ENCODE results near the gene SORT1. TPM values are rescaled to one million over a fixed set of nuclear protein-coding genes. Genes with fewer than 3 reads are reported as not detected.

SORT1 gene
- total and polyA plus RNA-seq, 2 donors = 3.6 to 10.3 TPM

- Histone ChIP-seq H3K4me3 (ENCODE audit: low read length in 2 of 2) (no peak overlapping the region), H3K27ac (ENCODE audit: low read depth in 1 of 2, low read length in 1 of 2) (no peak overlapping the region), H3K4me1 (ENCODE audit: control insufficient read depth in 2 of 2, insufficient read depth in 2 of 2, low read length in 2 of 2) (no peaks in the 10 kb centered on the region), H3K36me3 (ENCODE audit: control insufficient read depth in 2 of 2, insufficient read depth in 2 of 2, low read length in 1 of 2) (no peaks in the 10 kb centered on the region), H3K27me3 (ENCODE audit: control insufficient read depth in 2 of 2, insufficient read depth in 1 of 2, low read length in 1 of 2) (peaks cover 0 to 10% of the 10 kb centered on the region in 2 donors), H3K9me3 (ENCODE audit: control insufficient read depth in 2 of 2, insufficient read depth in 1 of 2, low read length in 1 of 2) (no peaks in the 10 kb centered on the region)
- no peak for DNase-seq (ENCODE audit: low read depth in 6 of 9, low spot score in 9 of 9)
- 90% methylated on average over 5 of the region's 5 CpGs for WGBS
Observed at GRCh38 chr1:109301874-109302273, 95.8 kb downstream of the SORT1 start.

GRCh38 chr1:109300650-109301151, 97.0 kb downstream of the SORT1 start:
- DNase-seq (ENCODE audit: low read depth in 6 of 9, low spot score in 9 of 9) = no peak
- Histone ChIP-seq H3K9me3 (ENCODE audit: control insufficient read depth in 2 of 2, insufficient read depth in 1 of 2, low read length in 1 of 2) (no peaks in the 10 kb centered on the region), H3K27me3 (ENCODE audit: control insufficient read depth in 2 of 2, insufficient read depth in 1 of 2, low read length in 1 of 2) (peaks cover 0 to 10% of the 10 kb centered on the region in 2 donors), H3K4me1 (ENCODE audit: control insufficient read depth in 2 of 2, insufficient read depth in 2 of 2, low read length in 2 of 2) (no peaks in the 10 kb centered on the region), H3K36me3 (ENCODE audit: control insufficient read depth in 2 of 2, insufficient read depth in 2 of 2, low read length in 1 of 2) (no peaks in the 10 kb centered on the region), H3K27ac (ENCODE audit: low read depth in 1 of 2, low read length in 1 of 2) (no peak overlapping the region), H3K4me3 (ENCODE audit: low read length in 2 of 2) (no peak overlapping the region)
- 81% methylated on average over 16 of the region's 16 CpGs for WGBS

GRCh38 chr1:109299558-109300343, 98.0 kb downstream of the SORT1 start:
- DNase-seq (ENCODE audit: low read depth in 6 of 9, low spot score in 9 of 9) = no peak
- Histone ChIP-seq H3K27me3 (ENCODE audit: control insufficient read depth in 2 of 2, insufficient read depth in 1 of 2, low read length in 1 of 2) (peaks cover 0 to 14% of the 10 kb centered on the region in 2 donors), H3K9me3 (ENCODE audit: control insufficient read depth in 2 of 2, insufficient read depth in 1 of 2, low read length in 1 of 2) (no peaks in the 10 kb centered on the region), H3K27ac (ENCODE audit: low read depth in 1 of 2, low read length in 1 of 2) (no peak overlapping the region), H3K4me3 (ENCODE audit: low read length in 2 of 2) (no peak overlapping the region), H3K36me3 (ENCODE audit: control insufficient read depth in 2 of 2, insufficient read depth in 2 of 2, low read length in 1 of 2) (no peaks in the 10 kb centered on the region), H3K4me1 (ENCODE audit: control insufficient read depth in 2 of 2, insufficient read depth in 2 of 2, low read length in 2 of 2) (no peaks in the 10 kb centered on the region)
- 96% methylated on average over 20 of the region's 20 CpGs for WGBS

GRCh38 chr1:109298666-109299557, 98.8 kb downstream of the SORT1 start:
- 89% methylated on average over 11 of the region's 11 CpGs for WGBS
- Histone ChIP-seq H3K27ac (ENCODE audit: low read depth in 1 of 2, low read length in 1 of 2) (no peak overlapping the region), H3K36me3 (ENCODE audit: control insufficient read depth in 2 of 2, insufficient read depth in 2 of 2, low read length in 1 of 2) (no peaks in the 10 kb centered on the region)

GRCh38 chr1:109296782-109297181, 100.9 kb downstream of the SORT1 start:
- DNase-seq (ENCODE audit: low read depth in 6 of 9, low spot score in 9 of 9) = no peak
- Histone ChIP-seq H3K36me3 (ENCODE audit: control insufficient read depth in 2 of 2, insufficient read depth in 2 of 2, low read length in 1 of 2) (no peaks in the 10 kb centered on the region), H3K9me3 (ENCODE audit: control insufficient read depth in 2 of 2, insufficient read depth in 1 of 2, low read length in 1 of 2) (no peaks in the 10 kb centered on the region), H3K27ac (ENCODE audit: low read depth in 1 of 2, low read length in 1 of 2) (no peak overlapping the region), H3K4me1 (ENCODE audit: control insufficient read depth in 2 of 2, insufficient read depth in 2 of 2, low read length in 2 of 2) (no peaks in the 10 kb centered on the region), H3K27me3 (ENCODE audit: control insufficient read depth in 2 of 2, insufficient read depth in 1 of 2, low read length in 1 of 2) (peaks cover 0 to 14% of the 10 kb centered on the region in 2 donors), H3K4me3 (ENCODE audit: low read length in 2 of 2) (no peak overlapping the region)
- 94% methylated on average over 16 of the region's 16 CpGs for WGBS

More at GRCh38 chr1:109298666-109299557, 98.8 kb downstream of the SORT1 start:
- Histone ChIP-seq H3K9me3 (ENCODE audit: control insufficient read depth in 2 of 2, insufficient read depth in 1 of 2, low read length in 1 of 2) (no peaks in the 10 kb centered on the region), H3K27me3 (ENCODE audit: control insufficient read depth in 2 of 2, insufficient read depth in 1 of 2, low read length in 1 of 2) (peaks cover 0 to 14% of the 10 kb centered on the region in 2 donors), H3K4me1 (ENCODE audit: control insufficient read depth in 2 of 2, insufficient read depth in 2 of 2, low read length in 2 of 2) (no peaks in the 10 kb centered on the region), H3K4me3 (ENCODE audit: low read length in 2 of 2) (no peak overlapping the region)
- no peak for DNase-seq (ENCODE audit: low read depth in 6 of 9, low spot score in 9 of 9)

GRCh38 chr1:109295712-109296415, 101.9 kb downstream of the SORT1 start:
- WGBS = 90% methylated on average over 12 of the region's 12 CpGs
- Histone ChIP-seq H3K36me3 (ENCODE audit: control insufficient read depth in 2 of 2, insufficient read depth in 2 of 2, low read length in 1 of 2) (no peaks in the 10 kb centered on the region), H3K4me3 (ENCODE audit: low read length in 2 of 2) (no peak overlapping the region), H3K27me3 (ENCODE audit: control insufficient read depth in 2 of 2, insufficient read depth in 1 of 2, low read length in 1 of 2) (peaks cover 0 to 14% of the 10 kb centered on the region in 2 donors), H3K27ac (ENCODE audit: low read depth in 1 of 2, low read length in 1 of 2) (no peak overlapping the region), H3K4me1 (ENCODE audit: control insufficient read depth in 2 of 2, insufficient read depth in 2 of 2, low read length in 2 of 2) (no peaks in the 10 kb centered on the region), H3K9me3 (ENCODE audit: control insufficient read depth in 2 of 2, insufficient read depth in 1 of 2, low read length in 1 of 2) (no peaks in the 10 kb centered on the region)
- no peak for DNase-seq (ENCODE audit: low read depth in 6 of 9, low spot score in 9 of 9)

GRCh38 chr1:109294481-109294880, 103.2 kb downstream of the SORT1 start:
- WGBS = 37% methylated on average over 4 of the region's 4 CpGs
- H3K9me3 ChIP-seq (ENCODE audit: control insufficient read depth in 2 of 2, insufficient read depth in 1 of 2, low read length in 1 of 2) = no peaks in the 10 kb centered on the region

GRCh38 chr1:109293026-109293425, 104.7 kb downstream of the SORT1 start:
- H3K4me3 ChIP-seq (ENCODE audit: low read length in 2 of 2) = no peak overlapping the region
- 89% methylated on average over 2 of the region's 2 CpGs for WGBS
- peaks cover 0 to 5% of the 10 kb centered on the region in 2 donors for H3K27me3 ChIP-seq (ENCODE audit: control insufficient read depth in 2 of 2, insufficient read depth in 1 of 2, low read length in 1 of 2)
- no peaks in the 10 kb centered on the region for H3K4me1 ChIP-seq (ENCODE audit: control insufficient read depth in 2 of 2, insufficient read depth in 2 of 2, low read length in 2 of 2)
- H3K36me3 ChIP-seq (ENCODE audit: control insufficient read depth in 2 of 2, insufficient read depth in 2 of 2, low read length in 1 of 2) = no peaks in the 10 kb centered on the region
- H3K27ac ChIP-seq (ENCODE audit: low read depth in 1 of 2, low read length in 1 of 2) = no peak overlapping the region
- no peak for DNase-seq (ENCODE audit: low read depth in 6 of 9, low spot score in 9 of 9)
- H3K9me3 ChIP-seq (ENCODE audit: control insufficient read depth in 2 of 2, insufficient read depth in 1 of 2, low read length in 1 of 2) = no peaks in the 10 kb centered on the region

More at GRCh38 chr1:109294481-109294880, 103.2 kb downstream of the SORT1 start:
- no peak overlapping the region for H3K4me3 ChIP-seq (ENCODE audit: low read length in 2 of 2)
- no peak for DNase-seq (ENCODE audit: low read depth in 6 of 9, low spot score in 9 of 9)
- H3K4me1 ChIP-seq (ENCODE audit: control insufficient read depth in 2 of 2, insufficient read depth in 2 of 2, low read length in 2 of 2) = no peaks in the 10 kb centered on the region
- H3K27me3 ChIP-seq (ENCODE audit: control insufficient read depth in 2 of 2, insufficient read depth in 1 of 2, low read length in 1 of 2) = peaks cover 0 to 5% of the 10 kb centered on the region in 2 donors
- no peaks in the 10 kb centered on the region for H3K36me3 ChIP-seq (ENCODE audit: control insufficient read depth in 2 of 2, insufficient read depth in 2 of 2, low read length in 1 of 2)
- H3K27ac ChIP-seq (ENCODE audit: low read depth in 1 of 2, low read length in 1 of 2) = no peak overlapping the region
